Measurements from ENCODE around the gene TTC39C. TPM values are rescaled to one million over a fixed set of nuclear protein-coding genes. Genes with fewer than 3 reads are reported as not detected.

Gene TTC39C
- total RNA-seq, 2 donors from 2014 or later, result 31.2 to 40.0 TPM

- H3K27me3 ChIP-seq (replicated peaks; ENCODE audit: insufficient read depth), result no peaks in the 10 kb centered on the region
- intact Hi-C loops (cut with DNase I), result no loop called here
- H3K9me3 ChIP-seq, result no peaks in the 10 kb centered on the region
- no peaks in the 10 kb centered on the region for H3K36me3 ChIP-seq
- no peak overlapping the region for H3K4me3 ChIP-seq
- WGBS, result 67% methylated on average over 4 of the region's 4 CpGs
- H3K4me1 ChIP-seq (replicated peaks), result no peaks in the 10 kb centered on the region
- no peak for DNase-seq (ENCODE audit: low spot score)
- TF ChIP-seq, protein P1, sequence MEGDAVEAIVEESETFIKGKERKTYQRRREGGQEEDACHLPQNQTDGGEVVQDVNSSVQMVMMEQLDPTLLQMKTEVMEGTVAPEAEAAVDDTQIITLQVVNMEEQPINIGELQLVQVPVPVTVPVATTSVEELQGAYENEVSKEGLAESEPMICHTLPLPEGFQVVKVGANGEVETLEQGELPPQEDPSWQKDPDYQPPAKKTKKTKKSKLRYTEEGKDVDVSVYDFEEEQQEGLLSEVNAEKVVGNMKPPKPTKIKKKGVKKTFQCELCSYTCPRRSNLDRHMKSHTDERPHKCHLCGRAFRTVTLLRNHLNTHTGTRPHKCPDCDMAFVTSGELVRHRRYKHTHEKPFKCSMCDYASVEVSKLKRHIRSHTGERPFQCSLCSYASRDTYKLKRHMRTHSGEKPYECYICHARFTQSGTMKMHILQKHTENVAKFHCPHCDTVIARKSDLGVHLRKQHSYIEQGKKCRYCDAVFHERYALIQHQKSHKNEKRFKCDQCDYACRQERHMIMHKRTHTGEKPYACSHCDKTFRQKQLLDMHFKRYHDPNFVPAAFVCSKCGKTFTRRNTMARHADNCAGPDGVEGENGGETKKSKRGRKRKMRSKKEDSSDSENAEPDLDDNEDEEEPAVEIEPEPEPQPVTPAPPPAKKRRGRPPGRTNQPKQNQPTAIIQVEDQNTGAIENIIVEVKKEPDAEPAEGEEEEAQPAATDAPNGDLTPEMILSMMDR (IDR thresholded peaks at IDR 0.05), result no peak
- no peak for TF ChIP-seq POLR2A (IDR thresholded peaks at IDR 0.05)
- TF ChIP-seq POLR2AphosphoS5 (IDR thresholded peaks at IDR 0.05), result no peak
- no peak overlapping the region for H3K27ac ChIP-seq
These were observed 48.7 kb downstream of the TTC39C start for GRCh38 chr18:24063121-24063731.

DNA sequence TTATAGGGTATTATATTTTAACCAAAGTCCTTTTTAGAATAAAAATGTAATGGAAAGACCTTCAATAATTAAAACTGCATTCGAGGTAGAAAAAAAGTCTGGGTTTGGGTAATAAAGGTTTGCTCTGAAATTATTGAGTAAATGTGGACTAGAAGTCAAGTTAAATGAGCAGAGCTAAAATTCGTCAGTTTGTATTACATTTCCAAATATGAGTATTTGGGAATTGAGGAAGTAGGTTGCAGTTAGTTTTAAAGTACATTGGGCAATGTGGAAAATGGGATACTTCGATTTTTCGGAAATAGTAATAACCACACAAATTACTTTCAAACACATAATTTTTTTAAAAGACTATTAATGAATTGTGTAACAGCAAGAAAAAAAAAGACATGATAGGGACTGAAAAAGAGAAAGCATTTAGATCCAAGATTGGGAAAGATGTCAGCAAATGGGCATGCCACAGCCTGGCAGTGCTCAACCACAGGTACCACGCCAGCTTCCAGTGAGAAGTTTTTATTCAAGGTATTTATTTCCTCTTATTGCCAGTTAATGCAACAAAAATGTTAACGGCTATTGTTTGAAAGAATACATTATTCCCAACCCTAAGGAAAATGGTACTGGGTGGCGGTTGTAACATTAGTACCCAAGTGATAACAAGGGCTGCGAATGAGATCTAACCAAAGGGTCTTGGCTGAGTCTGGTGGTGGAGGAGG lies 50.0 kb downstream of the TTC39C start:
- DNase-seq (ENCODE audit: low spot score), result no peak
- no peak overlapping the region for H3K4me3 ChIP-seq
- no peaks in the 10 kb centered on the region for H3K9me3 ChIP-seq
- no peaks in the 10 kb centered on the region for H3K4me1 ChIP-seq (replicated peaks)
- H3K36me3 ChIP-seq, result no peaks in the 10 kb centered on the region
- no peak overlapping the region for H3K27ac ChIP-seq
- no peaks in the 10 kb centered on the region for H3K27me3 ChIP-seq (replicated peaks; ENCODE audit: insufficient read depth)
- intact Hi-C loops (cut with DNase I), result no loop called here
- TF ChIP-seq POLR2A (IDR thresholded peaks at IDR 0.05), result no peak
- TF ChIP-seq, protein P1 (IDR thresholded peaks at IDR 0.05), result no peak
- TF ChIP-seq POLR2AphosphoS5 (IDR thresholded peaks at IDR 0.05), result no peak
- 85% methylated on average over 8 of the region's 8 CpGs for WGBS

GRCh38 chr18:24065906-24066305 lies 51.4 kb downstream of the TTC39C start:
- DNase-seq (ENCODE audit: low spot score), result no peak
- H3K9me3 ChIP-seq, result no peaks in the 10 kb centered on the region
- TF ChIP-seq, protein P1 (IDR thresholded peaks at IDR 0.05), result no peak
- TF ChIP-seq POLR2A (IDR thresholded peaks at IDR 0.05) (no peak), POLR2AphosphoS5 (IDR thresholded peaks at IDR 0.05) (no peak)
- intact Hi-C loops (cut with DNase I), result no loop called here
- no peak overlapping the region for H3K4me3 ChIP-seq
- H3K27me3 ChIP-seq (replicated peaks; ENCODE audit: insufficient read depth), result no peaks in the 10 kb centered on the region
- no peaks in the 10 kb centered on the region for H3K4me1 ChIP-seq (replicated peaks)
- 91% methylated on average over 2 of the region's 2 CpGs for WGBS
- no peak overlapping the region for H3K27ac ChIP-seq
- H3K36me3 ChIP-seq, result no peaks in the 10 kb centered on the region

DNA sequence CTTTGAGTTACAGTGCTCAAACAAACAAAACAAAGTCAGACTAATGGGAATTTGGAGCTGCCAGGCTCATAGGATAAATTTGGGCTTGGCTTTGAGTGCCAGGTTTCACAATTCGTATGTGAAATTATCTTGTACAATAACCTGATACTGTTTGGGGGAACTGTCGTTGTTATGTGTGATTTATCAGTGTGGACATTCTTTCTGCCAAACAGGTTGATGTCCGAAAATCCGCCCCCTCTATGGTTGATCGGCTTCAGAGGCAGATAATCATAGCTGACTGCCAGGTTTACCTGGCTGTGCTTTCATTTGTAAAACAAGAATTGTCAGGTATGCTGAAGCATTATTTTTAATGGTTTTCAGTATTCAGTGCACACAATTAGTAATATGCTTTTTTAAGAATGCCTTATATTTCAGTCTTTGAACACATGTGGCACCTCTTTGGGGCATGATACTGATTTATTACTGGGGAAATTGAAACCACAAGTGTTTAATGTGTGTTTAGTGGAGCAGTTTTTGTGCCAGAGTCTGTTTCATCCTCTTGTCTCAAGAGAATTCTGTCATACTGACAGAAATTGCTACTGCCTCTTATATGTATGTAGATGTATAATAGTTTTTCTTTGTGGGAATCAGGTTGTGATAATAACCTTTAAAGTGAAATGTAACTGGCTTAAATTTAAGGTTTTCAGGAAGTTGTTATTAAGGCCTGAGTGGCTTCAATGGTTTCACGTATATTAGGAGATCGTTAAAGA lies 54.6 kb downstream of the TTC39C start:
- H3K4me3 ChIP-seq, result no peak overlapping the region
- no peaks in the 10 kb centered on the region for H3K9me3 ChIP-seq
- no peaks in the 10 kb centered on the region for H3K36me3 ChIP-seq
- H3K4me1 ChIP-seq (replicated peaks), result no peaks in the 10 kb centered on the region
- no peak for DNase-seq (ENCODE audit: low spot score)
- intact Hi-C loops (cut with DNase I), result no loop called here
- WGBS, result 46% methylated on average over 7 of the region's 7 CpGs
- no peaks in the 10 kb centered on the region for H3K27me3 ChIP-seq (replicated peaks; ENCODE audit: insufficient read depth)
- H3K27ac ChIP-seq, result no peak overlapping the region
- no peak for TF ChIP-seq POLR2A (IDR thresholded peaks at IDR 0.05)
- TF ChIP-seq POLR2AphosphoS5 (IDR thresholded peaks at IDR 0.05), result peak; percentile 5

- H3K9me3 ChIP-seq, result no peaks in the 10 kb centered on the region
- H3K27me3 ChIP-seq (replicated peaks; ENCODE audit: insufficient read depth), result no peaks in the 10 kb centered on the region
- intact Hi-C loops (cut with DNase I), result no loop called here
- no peaks in the 10 kb centered on the region for H3K4me1 ChIP-seq (replicated peaks)
- DNase-seq (ENCODE audit: low spot score), result no peak
- no peak for TF ChIP-seq POLR2A (IDR thresholded peaks at IDR 0.05)
- TF ChIP-seq, protein P1 (IDR thresholded peaks at IDR 0.05), result no peak
- no peak for TF ChIP-seq POLR2AphosphoS5 (IDR thresholded peaks at IDR 0.05)
- H3K36me3 ChIP-seq, result no peaks in the 10 kb centered on the region
- H3K27ac ChIP-seq, result no peak overlapping the region
- H3K4me3 ChIP-seq, result no peak overlapping the region
- 80% methylated on average over 9 of the region's 9 CpGs for WGBS
These were observed 56.5 kb downstream of the TTC39C start for GRCh38 chr18:24071029-24071428.
